Brain pericyte (primary cell): ENCODE results near the gene KSR2.

Experiments used
- DNase-seq: peaks from one replicate; pipeline ENCODE4 v3.0.0-alpha.2; 2012; ENCODE audit warnings: low read depth, low spot score

KSR2 gene

DNA sequence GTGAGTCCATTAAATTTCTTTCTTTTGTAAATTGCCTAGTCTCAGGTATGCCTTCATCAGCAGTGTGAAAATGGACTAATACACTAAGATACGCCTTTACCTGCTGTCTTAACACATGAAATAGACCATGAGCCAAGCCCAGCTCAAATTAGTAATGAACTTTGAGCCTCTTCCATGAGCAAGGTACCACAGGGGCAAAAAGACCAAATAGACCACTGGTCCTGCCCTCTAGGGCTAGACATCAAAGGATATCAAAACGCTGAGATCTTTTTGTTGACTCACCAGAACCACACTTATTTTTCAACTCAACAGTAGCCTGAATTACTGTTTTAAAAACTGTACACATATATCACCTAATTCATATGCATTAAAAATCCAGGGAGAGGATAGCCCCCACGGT lies 469.9 kb downstream of the KSR2 start:
- DNase-seq: no peak

DNA sequence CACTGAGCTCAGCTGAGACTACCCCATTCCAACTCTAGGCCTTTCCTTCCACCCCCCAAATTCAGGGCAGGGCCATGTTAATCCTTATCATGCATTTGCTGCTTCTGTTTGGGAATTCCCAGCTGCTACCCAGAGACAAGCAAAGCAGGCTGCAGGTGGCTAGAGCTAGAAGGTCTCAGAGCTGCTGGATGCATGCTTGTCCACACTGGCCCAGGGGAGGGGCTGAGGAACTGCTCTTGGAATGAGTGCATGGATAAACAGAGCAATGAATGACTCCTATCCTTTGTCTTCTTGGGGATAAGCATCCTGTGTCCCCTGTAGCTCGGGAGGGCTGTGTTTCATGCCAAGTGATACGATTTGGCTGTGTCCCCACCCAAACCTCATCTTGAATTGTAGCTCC lies 470.5 kb downstream of the KSR2 start:
- no peak for DNase-seq

DNA sequence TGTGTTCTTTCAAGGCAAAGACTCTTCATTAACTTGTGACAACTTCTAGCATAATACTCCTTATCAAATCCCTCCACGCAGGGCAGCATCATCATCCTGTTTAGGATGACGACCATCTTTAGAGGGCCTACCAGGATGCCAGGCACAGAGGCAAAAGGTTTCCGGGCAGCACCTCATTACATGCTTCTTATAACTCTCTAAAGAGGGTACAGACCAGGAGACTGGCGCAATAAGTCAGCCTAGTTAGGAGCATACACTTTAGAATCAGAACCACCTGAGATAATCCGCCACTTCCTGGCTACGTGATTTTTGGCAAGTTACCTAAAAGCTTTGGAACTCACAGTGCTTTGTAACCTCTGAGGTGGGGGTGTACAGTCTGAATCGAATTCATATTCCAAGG lies 471.4 kb downstream of the KSR2 start:
- no peak for DNase-seq

- DNase-seq: no peak
Observed at GRCh38 chr12:117494833-117495655, 473.7 kb downstream of the KSR2 start.

- no peak for DNase-seq
Observed at GRCh38 chr12:117491711-117492110, 477.1 kb downstream of the KSR2 start.

DNA sequence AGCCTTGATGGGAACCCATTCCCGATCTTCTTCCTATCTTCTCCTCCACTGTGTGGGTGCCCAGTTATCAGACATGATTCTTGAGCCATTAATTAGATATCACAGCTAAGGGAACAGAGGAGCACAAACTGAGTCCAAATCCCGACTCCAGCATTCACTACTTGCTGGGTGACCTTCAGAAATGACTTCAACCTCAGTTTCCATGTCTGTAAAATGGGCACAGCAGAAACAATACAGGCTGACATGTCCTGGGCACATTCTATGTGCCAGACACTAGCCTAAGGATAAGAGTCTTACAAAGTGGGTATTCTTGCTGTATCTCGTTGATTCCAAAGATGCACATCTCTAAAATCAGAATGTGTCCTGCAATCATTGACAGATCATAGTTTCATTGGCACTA lies 478.7 kb downstream of the KSR2 start:
- no peak for DNase-seq

DNA sequence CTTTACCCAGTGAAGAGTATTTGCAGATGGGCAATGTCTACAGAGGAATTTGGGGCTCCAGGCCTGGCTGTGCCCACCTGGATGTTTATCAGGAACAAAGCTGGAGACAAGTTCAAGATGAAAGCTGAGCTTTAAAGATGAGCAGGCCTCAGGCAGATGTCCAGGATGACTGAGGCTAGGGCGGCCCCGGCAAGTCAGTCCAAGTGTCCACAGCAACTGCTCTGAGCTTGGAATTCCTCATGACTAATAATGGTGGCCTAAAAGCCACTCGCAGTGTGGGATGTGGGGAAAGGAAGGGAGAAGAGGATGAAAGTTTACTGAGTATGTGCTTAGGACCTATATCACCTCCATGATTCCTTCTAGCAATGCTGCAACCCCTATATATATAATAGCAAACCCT lies 479.1 kb downstream of the KSR2 start:
- DNase-seq: no peak

DNA sequence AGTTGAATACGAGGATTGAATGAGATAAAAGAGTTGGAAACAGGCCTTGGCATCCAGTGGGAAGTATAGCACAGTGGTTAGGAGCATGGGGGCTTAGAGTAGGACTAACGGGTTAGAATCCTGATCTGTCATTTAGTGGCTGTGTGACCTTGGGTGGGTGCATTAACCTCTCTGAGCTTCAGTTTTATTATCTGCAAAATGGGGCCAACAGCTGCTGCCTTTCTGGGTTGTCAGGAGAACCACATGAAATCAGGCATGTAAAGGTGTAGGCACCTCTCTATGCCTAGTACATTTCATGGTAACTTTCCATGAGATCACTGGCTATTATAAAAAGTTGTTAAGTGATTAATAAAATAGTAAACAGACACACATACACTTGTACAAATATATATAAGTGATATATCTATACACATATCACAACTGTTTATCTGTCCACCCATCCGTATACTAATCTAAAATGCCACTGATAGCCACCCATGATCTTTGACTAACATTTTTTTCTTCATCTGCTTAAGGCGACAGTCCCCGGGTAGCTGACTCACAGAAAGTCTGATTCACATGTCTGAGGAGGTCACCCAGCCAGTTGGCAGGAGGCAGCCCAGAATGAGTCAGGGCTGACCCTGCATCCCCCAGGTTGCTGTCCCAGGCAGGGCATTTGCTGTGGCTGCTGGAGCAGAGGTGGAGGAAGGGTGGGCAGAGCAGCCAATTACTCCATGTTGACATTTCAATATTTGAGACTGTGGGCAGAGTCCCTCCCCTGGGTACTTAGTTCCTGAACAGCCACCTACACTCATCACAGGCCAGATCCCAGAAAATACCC lies 481.7 kb downstream of the KSR2 start:
- DNase-seq: no peak

DNA sequence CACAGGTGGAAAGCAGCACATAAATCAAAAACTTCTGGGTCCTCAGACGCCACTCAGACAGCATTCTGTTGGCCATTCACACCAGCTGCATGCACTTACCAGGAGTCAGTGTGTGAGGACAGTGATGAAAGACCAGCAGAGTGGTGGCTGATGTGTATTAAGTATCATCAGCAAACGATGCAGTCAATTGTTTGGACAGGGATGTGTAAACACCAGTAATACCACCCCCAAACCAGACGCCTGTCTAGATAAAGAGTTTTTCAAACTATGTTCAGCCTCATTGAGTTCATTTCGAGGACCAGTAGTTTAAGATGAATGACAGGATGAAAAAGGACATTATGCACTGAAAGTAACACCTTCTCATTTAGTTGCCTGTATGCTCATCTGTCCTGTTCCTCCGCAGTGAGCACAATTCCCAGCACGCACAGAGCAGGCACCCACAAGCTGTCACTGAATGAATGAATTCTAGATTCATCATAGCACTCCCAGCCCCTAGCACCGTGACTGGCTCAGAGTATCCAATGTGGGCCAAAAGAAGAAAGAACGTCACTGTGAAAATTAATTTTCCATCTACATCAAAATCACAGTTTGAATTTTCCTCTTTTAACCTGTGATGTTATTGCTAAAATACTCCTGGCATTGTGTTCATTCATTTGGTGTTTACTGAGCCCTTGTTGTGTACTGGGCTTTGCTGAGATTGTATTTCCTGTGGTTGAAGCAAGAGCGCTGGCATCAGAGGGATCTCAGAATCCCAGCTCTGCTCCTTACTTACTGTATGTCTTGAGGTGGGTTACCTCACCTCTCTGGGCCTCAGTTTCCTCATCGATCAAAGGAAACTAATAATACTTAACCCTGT lies 482.6 kb downstream of the KSR2 start:
- no peak for DNase-seq

GRCh38 chr12:117484901-117485300 lies 483.9 kb downstream of the KSR2 start:
- no peak for DNase-seq

DNA sequence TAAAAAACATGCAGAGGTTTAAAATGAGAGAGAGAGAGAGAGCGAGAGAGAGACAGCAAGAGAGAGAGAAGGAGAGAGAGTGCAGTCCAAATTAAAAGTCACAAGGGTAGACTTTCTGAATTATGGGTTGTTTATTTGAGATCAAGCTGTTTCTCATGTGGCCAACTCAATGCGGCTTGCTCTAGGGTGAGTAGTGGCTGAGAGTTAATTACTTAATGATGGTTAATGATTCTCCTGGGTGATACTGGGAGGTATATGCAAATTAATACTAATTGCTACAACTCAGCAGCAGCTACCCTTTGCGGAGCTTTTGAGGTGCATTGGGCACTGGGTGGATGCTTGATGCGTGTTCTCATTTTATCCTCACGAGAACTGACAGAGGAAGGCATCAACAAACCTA lies 485.3 kb downstream of the KSR2 start:
- no peak for DNase-seq

GRCh38 chr12:117481470-117481869 lies 487.3 kb downstream of the KSR2 start:
- no peak for DNase-seq

GRCh38 chr12:117476341-117476740 lies 492.4 kb downstream of the KSR2 start:
- no peak for DNase-seq

GRCh38 chr12:117473856-117474255 lies 494.9 kb downstream of the KSR2 start:
- no peak for DNase-seq

- DNase-seq: no peak
Observed at GRCh38 chr12:117472983-117473382, 495.8 kb downstream of the KSR2 start.

DNA sequence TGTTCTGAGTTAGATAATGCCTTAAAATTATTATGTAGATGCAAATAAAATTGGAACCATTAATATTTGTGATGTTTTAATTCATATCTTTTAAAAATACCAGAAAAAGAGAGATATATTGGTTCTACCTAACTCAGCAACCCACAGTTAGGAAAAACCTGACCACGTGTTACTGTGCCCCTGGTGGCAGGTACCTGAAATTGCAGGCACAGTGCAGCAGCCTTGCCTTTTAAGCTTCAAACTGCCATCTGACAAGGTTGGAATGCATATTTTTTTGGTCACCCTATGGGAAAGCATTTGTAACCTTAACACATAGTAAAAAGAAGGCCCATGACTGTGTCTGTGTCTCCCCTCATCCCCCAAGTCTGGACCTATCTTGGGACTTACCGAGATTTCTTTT lies 498.0 kb downstream of the KSR2 start:
- DNase-seq: no peak

- no peak for DNase-seq
Observed at GRCh38 chr12:117469883-117470483, 498.8 kb downstream of the KSR2 start.

DNA sequence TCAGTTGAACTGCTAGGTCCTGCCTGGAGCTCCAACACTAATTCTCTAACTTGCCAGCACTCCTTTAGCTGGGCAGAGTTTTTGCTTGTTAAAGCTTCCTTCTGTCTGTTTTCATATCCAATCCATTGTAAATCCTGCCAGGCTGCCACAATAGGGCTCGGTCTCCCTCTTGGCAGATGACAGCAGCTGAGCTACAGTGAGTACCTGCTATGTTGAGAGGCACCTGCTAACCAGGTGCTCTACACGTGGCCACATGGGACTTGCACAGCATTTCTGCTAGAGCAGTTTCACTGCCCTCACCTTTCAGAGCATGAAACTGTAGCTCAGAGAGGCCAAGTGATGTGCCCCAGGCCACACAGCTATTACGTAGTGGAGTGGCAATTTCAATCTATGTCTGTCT lies 500.8 kb downstream of the KSR2 start:
- DNase-seq: no peak

DNA sequence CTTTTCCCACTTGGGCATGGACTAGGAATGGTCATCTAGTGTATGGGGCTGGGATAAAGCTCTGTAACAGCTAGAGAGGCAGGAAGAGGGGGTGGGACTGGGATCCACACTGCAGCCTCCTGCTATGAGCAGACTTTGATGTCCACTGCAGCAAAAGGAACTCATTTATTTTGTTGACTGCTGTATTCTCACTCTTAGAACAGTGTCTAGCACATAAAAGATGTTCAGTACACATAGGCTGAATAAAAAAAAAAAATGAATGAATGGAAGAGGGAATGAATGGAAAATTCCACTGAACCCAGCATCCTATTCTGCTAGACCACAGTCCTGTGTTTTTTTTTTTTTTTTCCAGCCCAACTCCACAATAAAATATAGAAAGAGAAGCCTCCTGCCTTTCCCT lies 501.2 kb downstream of the KSR2 start:
- no peak for DNase-seq

- DNase-seq: no peak
Observed at GRCh38 chr12:117466677-117467362, 502.0 kb downstream of the KSR2 start.

GRCh38 chr12:117461732-117462131 lies 507.1 kb downstream of the KSR2 start:
- DNase-seq: no peak
